Panc1 (cell line): Measurements from ENCODE around the gene GPR107.

Experiments
- POLR2AphosphoS5 ChIP-seq: IDR thresholded peaks from 2 replicates; pipeline ENCODE4 v1.6.1; 2012; ENCODE audit warnings: mild to moderate bottlenecking, low read depth, low read length, moderate library complexity
- SIN3A ChIP-seq: IDR thresholded peaks from 2 replicates; pipeline ENCODE4 v1.6.1; 2012; ENCODE audit warnings: low read depth, mild to moderate bottlenecking, low read length, moderate library complexity, borderline replicate concordance; ENCODE audit not compliant: insufficient read depth
- TF ChIP-seq, protein P1 (sequence below): fragments of 450-650 bp; IDR thresholded peaks from 2 replicates; pipeline ENCODE4 v1.5.1; 2017; ENCODE audit warnings: mild to moderate bottlenecking
- TF ChIP-seq, protein P2 (sequence below), 2 experiments: IDR thresholded peaks; 2 replicates each; pipeline ENCODE4 v1.6.1; 2011 to 2012; ENCODE audit warnings: low read depth in 2 of 2, control low read depth in 1 of 2, low read length in 1 of 2, mild to moderate bottlenecking in 1 of 2, moderate library complexity in 1 of 2; ENCODE audit not compliant: insufficient read depth in 1 of 2

DNA sequence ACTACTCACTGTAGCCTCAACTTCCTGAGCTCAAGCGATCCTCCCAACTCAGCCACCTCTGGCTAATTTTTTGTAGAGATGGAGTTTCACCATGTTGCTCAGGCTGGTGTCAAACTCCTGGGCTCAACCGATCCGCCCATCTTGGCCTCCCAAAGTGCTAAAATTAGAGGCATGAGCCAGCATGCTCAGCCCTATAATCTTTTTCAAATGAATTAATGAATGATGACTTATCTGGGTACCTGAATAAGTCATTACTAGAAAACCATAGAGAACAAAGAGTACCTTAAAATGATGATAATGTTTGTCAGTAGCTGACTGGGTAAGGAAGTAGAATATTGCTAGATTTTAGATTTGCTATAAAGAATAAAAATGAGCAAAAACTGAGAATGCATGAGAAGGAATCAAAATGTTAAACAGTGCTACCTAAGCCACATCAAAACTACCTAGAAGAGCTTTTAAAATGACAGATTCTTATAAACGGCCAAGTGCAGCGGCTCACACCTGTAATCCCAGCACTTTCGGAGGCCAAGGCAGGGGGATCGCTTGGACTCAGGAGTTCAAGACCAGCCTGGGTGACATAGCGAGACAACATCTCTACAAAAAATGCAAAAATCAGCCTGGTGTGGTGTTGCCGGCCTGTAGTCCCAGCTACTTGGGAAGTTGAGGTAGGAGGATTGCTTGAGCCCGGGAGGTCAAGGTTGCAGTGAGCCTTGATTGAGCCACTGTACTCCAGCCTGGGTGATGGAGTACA is 24.3 kb upstream of the GPR107 start:
- TF ChIP-seq, protein P1, sequence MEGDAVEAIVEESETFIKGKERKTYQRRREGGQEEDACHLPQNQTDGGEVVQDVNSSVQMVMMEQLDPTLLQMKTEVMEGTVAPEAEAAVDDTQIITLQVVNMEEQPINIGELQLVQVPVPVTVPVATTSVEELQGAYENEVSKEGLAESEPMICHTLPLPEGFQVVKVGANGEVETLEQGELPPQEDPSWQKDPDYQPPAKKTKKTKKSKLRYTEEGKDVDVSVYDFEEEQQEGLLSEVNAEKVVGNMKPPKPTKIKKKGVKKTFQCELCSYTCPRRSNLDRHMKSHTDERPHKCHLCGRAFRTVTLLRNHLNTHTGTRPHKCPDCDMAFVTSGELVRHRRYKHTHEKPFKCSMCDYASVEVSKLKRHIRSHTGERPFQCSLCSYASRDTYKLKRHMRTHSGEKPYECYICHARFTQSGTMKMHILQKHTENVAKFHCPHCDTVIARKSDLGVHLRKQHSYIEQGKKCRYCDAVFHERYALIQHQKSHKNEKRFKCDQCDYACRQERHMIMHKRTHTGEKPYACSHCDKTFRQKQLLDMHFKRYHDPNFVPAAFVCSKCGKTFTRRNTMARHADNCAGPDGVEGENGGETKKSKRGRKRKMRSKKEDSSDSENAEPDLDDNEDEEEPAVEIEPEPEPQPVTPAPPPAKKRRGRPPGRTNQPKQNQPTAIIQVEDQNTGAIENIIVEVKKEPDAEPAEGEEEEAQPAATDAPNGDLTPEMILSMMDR = no peak
- TF ChIP-seq POLR2AphosphoS5 (no peak), SIN3A (no peak)
- TF ChIP-seq, protein P2, sequence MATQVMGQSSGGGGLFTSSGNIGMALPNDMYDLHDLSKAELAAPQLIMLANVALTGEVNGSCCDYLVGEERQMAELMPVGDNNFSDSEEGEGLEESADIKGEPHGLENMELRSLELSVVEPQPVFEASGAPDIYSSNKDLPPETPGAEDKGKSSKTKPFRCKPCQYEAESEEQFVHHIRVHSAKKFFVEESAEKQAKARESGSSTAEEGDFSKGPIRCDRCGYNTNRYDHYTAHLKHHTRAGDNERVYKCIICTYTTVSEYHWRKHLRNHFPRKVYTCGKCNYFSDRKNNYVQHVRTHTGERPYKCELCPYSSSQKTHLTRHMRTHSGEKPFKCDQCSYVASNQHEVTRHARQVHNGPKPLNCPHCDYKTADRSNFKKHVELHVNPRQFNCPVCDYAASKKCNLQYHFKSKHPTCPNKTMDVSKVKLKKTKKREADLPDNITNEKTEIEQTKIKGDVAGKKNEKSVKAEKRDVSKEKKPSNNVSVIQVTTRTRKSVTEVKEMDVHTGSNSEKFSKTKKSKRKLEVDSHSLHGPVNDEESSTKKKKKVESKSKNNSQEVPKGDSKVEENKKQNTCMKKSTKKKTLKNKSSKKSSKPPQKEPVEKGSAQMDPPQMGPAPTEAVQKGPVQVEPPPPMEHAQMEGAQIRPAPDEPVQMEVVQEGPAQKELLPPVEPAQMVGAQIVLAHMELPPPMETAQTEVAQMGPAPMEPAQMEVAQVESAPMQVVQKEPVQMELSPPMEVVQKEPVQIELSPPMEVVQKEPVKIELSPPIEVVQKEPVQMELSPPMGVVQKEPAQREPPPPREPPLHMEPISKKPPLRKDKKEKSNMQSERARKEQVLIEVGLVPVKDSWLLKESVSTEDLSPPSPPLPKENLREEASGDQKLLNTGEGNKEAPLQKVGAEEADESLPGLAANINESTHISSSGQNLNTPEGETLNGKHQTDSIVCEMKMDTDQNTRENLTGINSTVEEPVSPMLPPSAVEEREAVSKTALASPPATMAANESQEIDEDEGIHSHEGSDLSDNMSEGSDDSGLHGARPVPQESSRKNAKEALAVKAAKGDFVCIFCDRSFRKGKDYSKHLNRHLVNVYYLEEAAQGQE (IDR thresholded peaks at IDR 0.05; ENCODE audit: insufficient read depth in 1 of 2, low read depth in 2 of 2, low read length in 1 of 2) = no peak
